HCT116 (cell line): ENCODE data around the gene KRT1.

ENCODE experiments used
- EZH2 ChIP-seq: fragments of 200-600 bp; sonication (generic); IDR thresholded peaks from 2 replicates; pipeline ENCODE4 v1.6.1; 2017; ENCODE audit warnings: antibody characterized with exemption, mixed run types
- EZH2phosphoT487 ChIP-seq: fragments of 200-600 bp; IDR thresholded peaks from 2 replicates; pipeline ENCODE4 v1.6.1; 2018; ENCODE audit warnings: antibody characterized with exemption, borderline replicate concordance

- TF ChIP-seq EZH2phosphoT487 = no peak
- TF ChIP-seq EZH2 = no peak
Measured at GRCh38 chr12:52724384-52724783, 44.2 kb upstream of the KRT1 start.
